HL-60 (cell line): ENCODE results near the gene EPHB2.

Experiments used
- POLR2AphosphoS5 ChIP-seq: IDR thresholded peaks from 2 replicates; pipeline ENCODE4 v1.6.1; 2012; ENCODE audit warnings: low read depth
- REST ChIP-seq: IDR thresholded peaks from 2 replicates; pipeline ENCODE4 v1.6.1; 2012; ENCODE audit warnings: low read depth; ENCODE audit not compliant: insufficient replicate concordance
- SPI1 ChIP-seq: IDR thresholded peaks from 2 replicates; pipeline ENCODE4 v1.6.1; 2012; ENCODE audit warnings: low read depth, mild to moderate bottlenecking, borderline replicate concordance
- TF ChIP-seq, protein P1 (sequence below): IDR thresholded peaks from one replicate; pipeline ENCODE4 v1.5.1; 2011; ENCODE audit warnings: low read length, control low read depth, inconsistent platforms; ENCODE audit not compliant: insufficient read depth

- TF ChIP-seq, protein P1, sequence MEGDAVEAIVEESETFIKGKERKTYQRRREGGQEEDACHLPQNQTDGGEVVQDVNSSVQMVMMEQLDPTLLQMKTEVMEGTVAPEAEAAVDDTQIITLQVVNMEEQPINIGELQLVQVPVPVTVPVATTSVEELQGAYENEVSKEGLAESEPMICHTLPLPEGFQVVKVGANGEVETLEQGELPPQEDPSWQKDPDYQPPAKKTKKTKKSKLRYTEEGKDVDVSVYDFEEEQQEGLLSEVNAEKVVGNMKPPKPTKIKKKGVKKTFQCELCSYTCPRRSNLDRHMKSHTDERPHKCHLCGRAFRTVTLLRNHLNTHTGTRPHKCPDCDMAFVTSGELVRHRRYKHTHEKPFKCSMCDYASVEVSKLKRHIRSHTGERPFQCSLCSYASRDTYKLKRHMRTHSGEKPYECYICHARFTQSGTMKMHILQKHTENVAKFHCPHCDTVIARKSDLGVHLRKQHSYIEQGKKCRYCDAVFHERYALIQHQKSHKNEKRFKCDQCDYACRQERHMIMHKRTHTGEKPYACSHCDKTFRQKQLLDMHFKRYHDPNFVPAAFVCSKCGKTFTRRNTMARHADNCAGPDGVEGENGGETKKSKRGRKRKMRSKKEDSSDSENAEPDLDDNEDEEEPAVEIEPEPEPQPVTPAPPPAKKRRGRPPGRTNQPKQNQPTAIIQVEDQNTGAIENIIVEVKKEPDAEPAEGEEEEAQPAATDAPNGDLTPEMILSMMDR, result no peak
- TF ChIP-seq REST (no peak), SPI1 (no peak), POLR2AphosphoS5 (no peak)
These were observed 99.1 kb downstream of the EPHB2 start for GRCh38 chr1:22809783-22810182.
